Measurements from ENCODE around the gene TM2D3. TPM values are rescaled to one million over a fixed set of nuclear protein-coding genes. Genes with fewer than 3 reads are reported as not detected.

Gene TM2D3
- total RNA-seq, 1 experiment from 2014 or later, result 35.2 TPM

- Histone ChIP-seq H2AFZ (ENCODE audit: low read depth, low read length, poor library complexity, severe bottlenecking) (no peak overlapping the region), H3K36me3 (ENCODE audit: control insufficient read depth in 1 of 2, insufficient read depth in 2 of 2, low read length in 2 of 2) (peaks cover 25% of the 10 kb centered on the region in 2 experiments; a peak in 3 of 4 replicates), H3K4me1 (ENCODE audit: control insufficient read depth in 1 of 2, insufficient read depth in 2 of 2, low read length in 2 of 2) (peaks cover 6 to 18% of the 10 kb centered on the region in 2 experiments; a peak in 2 of 4 replicates), H3K9me2 (ENCODE audit: insufficient read depth) (no peaks in the 10 kb centered on the region), H3K79me2 (ENCODE audit: insufficient read depth, low read length) (peaks cover 59% of the 10 kb centered on the region), H3K9me3 (ENCODE audit: control insufficient read depth in 1 of 2, insufficient read depth in 1 of 2, low read depth in 1 of 2, low read length in 2 of 2) (no peaks in the 10 kb centered on the region), H3K27ac (ENCODE audit: low read depth, low read length) (no peak overlapping the region), H4K20me1 (ENCODE audit: insufficient read depth) (no peaks in the 10 kb centered on the region), H3K27me3 (ENCODE audit: insufficient read depth, low read length) (no peaks in the 10 kb centered on the region), H3K9ac (ENCODE audit: low read length) (no peak overlapping the region), H3K4me2 (ENCODE audit: low read length) (peak overlapping the region; percentile 86; the same call in 1 of the 2 replicates), H3K4me3 (replicated peaks in 1 of 2; ENCODE audit: low read depth in 1 of 2, low read length in 2 of 2) (no peak overlapping the region)
- no TSS peak for BruUV-seq (replicated peaks)
- POLR2A ChIA-PET, result no interaction called here
- DNase-seq (ENCODE audit: low read depth, low spot score) (no peak), ATAC-seq (no peak)
- no peak for TF ChIP-seq CBX3 (IDR thresholded peaks at IDR 0.05; ENCODE audit: low read depth)
- TF ChIP-seq POLR2AphosphoS5 (IDR thresholded peaks at IDR 0.05; ENCODE audit: low read depth, low read length), result no peak
- TF ChIP-seq, protein P1, sequence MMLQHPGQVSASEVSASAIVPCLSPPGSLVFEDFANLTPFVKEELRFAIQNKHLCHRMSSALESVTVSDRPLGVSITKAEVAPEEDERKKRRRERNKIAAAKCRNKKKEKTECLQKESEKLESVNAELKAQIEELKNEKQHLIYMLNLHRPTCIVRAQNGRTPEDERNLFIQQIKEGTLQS (IDR thresholded peaks at IDR 0.05), result no peak
- no peak for TF ChIP-seq EZH2phosphoT487 (IDR thresholded peaks at IDR 0.05; ENCODE audit: borderline replicate concordance)
- TF ChIP-seq SP1 (IDR thresholded peaks at IDR 0.05; ENCODE audit: low read depth), result no peak
- no peak for TF ChIP-seq FOSL1 (IDR thresholded peaks at IDR 0.05; ENCODE audit: low read depth)
- TF ChIP-seq ELF1 (IDR thresholded peaks at IDR 0.05; ENCODE audit: borderline replicate concordance, low read depth), result no peak
- no peak for TF ChIP-seq SIN3A (IDR thresholded peaks at IDR 0.05; ENCODE audit: low read depth)
- no peak for TF ChIP-seq ZBTB33 (IDR thresholded peaks at IDR 0.05; ENCODE audit: extremely low read depth, insufficient replicate concordance, low read length)
- TF ChIP-seq CEBPB (IDR thresholded peaks at IDR 0.05; ENCODE audit: low read depth), result no peak
- no peak for TF ChIP-seq MAX (IDR thresholded peaks at IDR 0.05)
- TF ChIP-seq, protein P2, sequence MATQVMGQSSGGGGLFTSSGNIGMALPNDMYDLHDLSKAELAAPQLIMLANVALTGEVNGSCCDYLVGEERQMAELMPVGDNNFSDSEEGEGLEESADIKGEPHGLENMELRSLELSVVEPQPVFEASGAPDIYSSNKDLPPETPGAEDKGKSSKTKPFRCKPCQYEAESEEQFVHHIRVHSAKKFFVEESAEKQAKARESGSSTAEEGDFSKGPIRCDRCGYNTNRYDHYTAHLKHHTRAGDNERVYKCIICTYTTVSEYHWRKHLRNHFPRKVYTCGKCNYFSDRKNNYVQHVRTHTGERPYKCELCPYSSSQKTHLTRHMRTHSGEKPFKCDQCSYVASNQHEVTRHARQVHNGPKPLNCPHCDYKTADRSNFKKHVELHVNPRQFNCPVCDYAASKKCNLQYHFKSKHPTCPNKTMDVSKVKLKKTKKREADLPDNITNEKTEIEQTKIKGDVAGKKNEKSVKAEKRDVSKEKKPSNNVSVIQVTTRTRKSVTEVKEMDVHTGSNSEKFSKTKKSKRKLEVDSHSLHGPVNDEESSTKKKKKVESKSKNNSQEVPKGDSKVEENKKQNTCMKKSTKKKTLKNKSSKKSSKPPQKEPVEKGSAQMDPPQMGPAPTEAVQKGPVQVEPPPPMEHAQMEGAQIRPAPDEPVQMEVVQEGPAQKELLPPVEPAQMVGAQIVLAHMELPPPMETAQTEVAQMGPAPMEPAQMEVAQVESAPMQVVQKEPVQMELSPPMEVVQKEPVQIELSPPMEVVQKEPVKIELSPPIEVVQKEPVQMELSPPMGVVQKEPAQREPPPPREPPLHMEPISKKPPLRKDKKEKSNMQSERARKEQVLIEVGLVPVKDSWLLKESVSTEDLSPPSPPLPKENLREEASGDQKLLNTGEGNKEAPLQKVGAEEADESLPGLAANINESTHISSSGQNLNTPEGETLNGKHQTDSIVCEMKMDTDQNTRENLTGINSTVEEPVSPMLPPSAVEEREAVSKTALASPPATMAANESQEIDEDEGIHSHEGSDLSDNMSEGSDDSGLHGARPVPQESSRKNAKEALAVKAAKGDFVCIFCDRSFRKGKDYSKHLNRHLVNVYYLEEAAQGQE (IDR thresholded peaks at IDR 0.05; ENCODE audit: low read depth), result no peak
- no peak for TF ChIP-seq POLR2A (IDR thresholded peaks at IDR 0.05; ENCODE audit: borderline replicate concordance, extremely low read depth, insufficient read depth, insufficient read length)
- TF ChIP-seq CTCF (IDR thresholded peaks at IDR 0.05 in 2 of 3, conservative IDR thresholded peaks at IDR 0.05 in 1 of 3; ENCODE audit: borderline replicate concordance in 1 of 3, insufficient read depth in 1 of 3, low read depth in 2 of 3, low read length in 2 of 3), result no peak
- TF ChIP-seq ZNF274 (IDR thresholded peaks at IDR 0.05; ENCODE audit: low read depth, low read length), result no peak
- no peak for TF ChIP-seq EZH2 (IDR thresholded peaks at IDR 0.05)
- RAD21 ChIA-PET (ENCODE audit: low non-redundant PET in 1 of 2, low total read pairs in 2 of 2, uncharacterized antibody in 2 of 2, unreplicated experiment in 2 of 2), result no interaction called here
- CTCF ChIA-PET, result interaction anchor here (1.6 kb wide), 1 partner anchor 361 kb away, joined by 7 read pairs; no protein-coding TSS in a partner anchor
- intact Hi-C loops (cut with micrococcal nuclease), result loop anchor here (2.0 kb wide), 1 partner anchor 349 kb away; no protein-coding TSS in a partner anchor
These were observed 2.0 kb downstream of the TM2D3 start for GRCh38 chr15:101650145-101650544.

Data from HCT116 (cell line).